PC-3 (cell line): Measurements from ENCODE around the gene HLA-F.

Source experiments
- CTCF ChIP-seq: fragments of 300-600 bp; sonication (generic); conservative IDR thresholded peaks from 2 replicates; pipeline ENCODE4 v1.5.1; 2017; ENCODE audit warnings: antibody characterized with exemption, low read depth, mild to moderate bottlenecking, low read length
- EZH2 ChIP-seq: fragments of 300-600 bp; sonication (generic); IDR thresholded peaks from one replicate; pipeline ENCODE4 v1.6.1; 2017; ENCODE audit warnings: antibody characterized with exemption, mild to moderate bottlenecking, low read length; ENCODE audit not compliant: unreplicated experiment
- EZH2phosphoT487 ChIP-seq: fragments of 300-600 bp; sonication (generic); IDR thresholded peaks from 2 replicates; pipeline ENCODE4 v1.6.1; 2018; ENCODE audit warnings: mild to moderate bottlenecking, antibody characterized with exemption, low read length, borderline replicate concordance

GRCh38 chr6:29763491-29764289 is 40.5 kb downstream of the HLA-F start:
- TF ChIP-seq EZH2 (no peak), EZH2phosphoT487 (no peak), CTCF (no peak)
